IMR-90 (cell line): ENCODE results near the gene WEE2. TPM values are rescaled to one million over a fixed set of nuclear protein-coding genes. Genes with fewer than 3 reads are reported as not detected.

Source experiments
- ATAC-seq: fragments of 200-7000 bp; cut with Tn5 transposase; 2 replicates; pipeline ENCODE4 v1.9.1; 2020; ENCODE audit warnings: low read depth, mild to moderate bottlenecking, moderate library complexity
- BruUV-seq: library from RNA; stranded (reverse); fragments of 400-500 nt; replicated peaks from 2 replicates; lab custom pipeline; 2021; lab: Mats Ljungman, UMichigan
- CTCF ChIA-PET: fragments of 300-600 bp; formaldehyde crosslinking; extraction: SDS; loops from one replicate; lab custom pipeline; 2021; ENCODE audit warnings: antibody characterized with exemption; lab: Yijun Ruan, JAX
- POLR2A ChIA-PET: fragments of 300-600 bp; sonication (Branson Sonifier 250); formaldehyde crosslinking; loops from one replicate; lab custom pipeline; 2022; ENCODE audit warnings: antibody characterized with exemption; ENCODE audit not compliant: unreplicated experiment; lab: Charles Lee
- DNase-seq: peaks from one replicate; pipeline ENCODE4 v3.0.0; 2013
- H2AFZ ChIP-seq: replicated peaks from 2 replicates; pipeline ENCODE3; 2013; ENCODE audit warnings: low read length, mild to moderate bottlenecking; ENCODE audit not compliant: poor library complexity
- H2AK5ac ChIP-seq: 2 replicates; pipeline ENCODE4 v1.6.1; 2013; ENCODE audit warnings: low read depth, low read length, inconsistent platforms
- H2AK9ac ChIP-seq: replicated peaks from 2 replicates; pipeline ENCODE3; 2013; ENCODE audit warnings: mild to moderate bottlenecking, low read depth, low read length, moderate library complexity; ENCODE audit not compliant: poor library complexity
- H2BK120ac ChIP-seq: 2 replicates; pipeline ENCODE4 v1.6.1; 2013; ENCODE audit warnings: low read depth, low read length, inconsistent platforms
- H2BK15ac ChIP-seq: 3 replicates; pipeline ENCODE4 v1.6.1; 2013; ENCODE audit warnings: low read depth, low read length, inconsistent platforms
- H2BK20ac ChIP-seq: 2 replicates; pipeline ENCODE4 v1.6.1; 2013; ENCODE audit warnings: low read depth, mild to moderate bottlenecking, inconsistent platforms, low read length, moderate library complexity
- H2BK5ac ChIP-seq: 2 replicates; pipeline ENCODE4 v1.6.1; 2013; ENCODE audit warnings: mild to moderate bottlenecking, low read depth, low read length, inconsistent platforms; ENCODE audit not compliant: poor library complexity, severe bottlenecking
- H3K14ac ChIP-seq: replicated peaks from 2 replicates; pipeline ENCODE4 v1.6.1; 2013; ENCODE audit warnings: low read depth, low read length, inconsistent platforms
- H3K18ac ChIP-seq: 2 replicates; pipeline ENCODE4 v1.6.1; 2013; ENCODE audit warnings: low read depth, low read length, control low read depth
- H3K23ac ChIP-seq: 2 replicates; pipeline ENCODE4 v1.6.1; 2013; ENCODE audit warnings: low read depth, low read length, inconsistent platforms
- H3K27ac ChIP-seq: 2 replicates; pipeline ENCODE4 v1.5.1; 2013; ENCODE audit warnings: mild to moderate bottlenecking, control low read depth, low read length; ENCODE audit not compliant: insufficient read depth
- H3K27me3 ChIP-seq: 2 replicates; pipeline ENCODE4 v1.6.1; 2013; ENCODE audit warnings: low read length; ENCODE audit not compliant: control insufficient read depth, insufficient read depth
- H3K36me3 ChIP-seq: 2 replicates; pipeline ENCODE4 v1.6.1; 2013; ENCODE audit warnings: low read length, mixed read lengths; ENCODE audit not compliant: control insufficient read depth, insufficient read depth
- H3K4ac ChIP-seq: 2 replicates; pipeline ENCODE4 v1.6.1; 2013; ENCODE audit warnings: low read depth, low read length, inconsistent platforms
- H3K4me1 ChIP-seq: 2 replicates; pipeline ENCODE4 v1.6.1; 2013; ENCODE audit warnings: low read length, mixed read lengths; ENCODE audit not compliant: control insufficient read depth, insufficient read depth
- H3K4me2 ChIP-seq: 2 replicates; pipeline ENCODE4 v1.6.1; 2013; ENCODE audit warnings: low read depth, mild to moderate bottlenecking, control low read depth, low read length, moderate library complexity
- H3K4me3 ChIP-seq: 2 replicates; pipeline ENCODE4 v1.5.1; 2013; ENCODE audit warnings: low read depth, mild to moderate bottlenecking, control low read depth, low read length, moderate library complexity; ENCODE audit not compliant: insufficient read depth
- H3K56ac ChIP-seq: 2 replicates; pipeline ENCODE4 v1.6.1; 2013; ENCODE audit warnings: low read length, inconsistent platforms; ENCODE audit not compliant: insufficient read depth; ENCODE audit errors: extremely low read depth
- H3K79me1 ChIP-seq, 2 experiments: 2 replicates each; pipeline ENCODE4 v1.6.1; 2013; ENCODE audit warnings: low read length in 2 of 2, inconsistent platforms in 1 of 2, low read depth in 1 of 2
- H3K9ac ChIP-seq: 2 replicates; pipeline ENCODE4 v1.6.1; 2013; ENCODE audit warnings: low read depth, low read length, control low read depth
- H3K9me1 ChIP-seq: 2 replicates; pipeline ENCODE4 v1.6.1; 2013; ENCODE audit warnings: low read length, inconsistent platforms; ENCODE audit not compliant: insufficient read depth
- H3K9me3 ChIP-seq: 2 replicates; pipeline ENCODE4 v1.6.1; 2013; ENCODE audit warnings: low read length; ENCODE audit not compliant: control insufficient read depth, insufficient read depth
- H4K20me1 ChIP-seq: 2 replicates; pipeline ENCODE4 v1.6.1; 2013; ENCODE audit warnings: low read length, inconsistent platforms; ENCODE audit not compliant: insufficient read depth
- H4K5ac ChIP-seq: 2 replicates; pipeline ENCODE4 v1.6.1; 2013; ENCODE audit warnings: mild to moderate bottlenecking, low read depth, low read length, control low read depth
- H4K8ac ChIP-seq, 2 experiments: 2 replicates each; pipeline ENCODE4 v1.6.1; 2013; ENCODE audit warnings: low read depth in 2 of 2, low read length in 2 of 2, control low read depth in 1 of 2, inconsistent platforms in 1 of 2
- H4K91ac ChIP-seq: 2 replicates; pipeline ENCODE4 v1.6.1; 2013; ENCODE audit warnings: low read depth, low read length, inconsistent platforms; ENCODE audit not compliant: insufficient read depth
- RCOR1 ChIP-seq: IDR thresholded peaks from 2 replicates; pipeline ENCODE4 v1.6.1; 2012; ENCODE audit warnings: mild to moderate bottlenecking, low read length, improper control_type of control experiment; ENCODE audit not compliant: insufficient replicate concordance
- whole genome bisulfite sequencing, 2 experiments: methylation state at CpG; one replicate each; pipeline versions ENCODE4 v1.1.5 to v1.1.7; 2013; ENCODE audit warnings: missing lambda C conversion rate in 2 of 2; ENCODE audit not compliant: insufficient read length in 1 of 2; ENCODE audit errors: extremely low coverage in 2 of 2; 5-methylcytosine and 5-hydroxymethylcytosine counted together
- dilution Hi-C: fragments of 300-500 bp; cut with HindIII; formaldehyde crosslinking; loops from one replicate; pipeline ENCODE4 v1.14.3; 2018; ENCODE audit warnings: low sequenced_read_pairs; ENCODE audit not compliant: unreplicated experiment
- in situ Hi-C: fragments of 300-500 bp; cut with MboI; formaldehyde crosslinking; loops from 3 replicates; pipeline ENCODE4 v1.14.3; 2019; ENCODE audit warnings: low sequenced_read_pairs, inconsistent platforms, mixed read lengths
- intact Hi-C: fragments of 100-400 bp; cut with micrococcal nuclease; formaldehyde crosslinking; loops from 2 replicates; pipeline ENCODE4 v1.10.0; 2022
- polyA plus RNA-seq, 3 experiments: library from polyadenylated mRNA; depleted of rRNA; stranded (reverse); fragments of >200 nt; gene quantifications; 2 replicates each; pipeline ENCODE4 v1.2.3, GENCODE V29; 2012; ENCODE audit warnings: low replicate concordance in 1 of 3
- total RNA-seq: library from RNA; depleted of rRNA; stranded (reverse); fragments of >200 nt; gene quantifications from 2 replicates; pipeline ENCODE4 v1.2.3, GENCODE V29; 2012
- TF ChIP-seq, protein P1 (sequence below): conservative IDR thresholded peaks from 2 replicates; pipeline ENCODE4 v1.5.1; 2012; ENCODE audit warnings: mild to moderate bottlenecking, low read depth, low read length, improper control_type of control experiment

The WEE2 gene
- total and polyA plus RNA-seq, 2 of the 4 experiments (the other 2 are of a cell fraction): not detected

DNA sequence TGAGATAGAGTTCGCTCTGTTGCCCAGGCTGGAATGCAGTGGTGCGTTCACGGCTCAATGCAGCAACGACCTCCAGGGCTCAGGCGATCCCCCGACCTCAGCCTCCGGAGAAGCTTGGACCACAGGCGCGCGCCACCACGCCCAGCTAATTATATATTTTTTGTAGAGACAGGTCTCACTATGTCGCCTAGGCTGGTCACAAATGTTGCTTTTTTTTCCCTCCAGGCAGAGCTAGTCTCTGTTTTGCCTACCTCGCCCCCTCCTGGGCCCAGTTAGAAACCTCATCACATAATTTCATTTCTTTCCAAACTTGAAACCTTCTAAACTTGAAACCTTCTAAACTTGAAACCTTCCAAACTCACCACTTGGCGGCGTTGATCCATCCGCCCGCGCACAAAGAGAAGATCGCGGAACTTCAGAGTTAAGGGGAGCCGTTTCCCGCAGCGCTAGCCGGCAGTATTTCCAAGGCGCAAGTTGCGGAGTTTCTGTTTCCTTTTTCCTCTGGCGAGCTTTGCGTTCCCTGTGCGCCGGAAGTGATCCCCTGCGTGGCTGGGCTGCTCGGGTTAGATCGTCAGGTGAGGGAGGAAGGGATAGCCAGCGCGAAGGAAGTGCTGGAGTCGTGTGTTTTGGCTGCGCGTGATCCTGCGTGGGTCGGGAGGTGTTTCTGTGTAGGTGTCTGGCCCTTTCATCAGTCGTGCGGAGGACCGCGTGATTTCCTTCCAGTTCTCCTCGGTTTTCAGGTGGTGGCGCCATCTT lies 29.9 kb downstream of the WEE2 start, which contains the start of gene SSBP1 (continued):
- TF ChIP-seq, protein P1, sequence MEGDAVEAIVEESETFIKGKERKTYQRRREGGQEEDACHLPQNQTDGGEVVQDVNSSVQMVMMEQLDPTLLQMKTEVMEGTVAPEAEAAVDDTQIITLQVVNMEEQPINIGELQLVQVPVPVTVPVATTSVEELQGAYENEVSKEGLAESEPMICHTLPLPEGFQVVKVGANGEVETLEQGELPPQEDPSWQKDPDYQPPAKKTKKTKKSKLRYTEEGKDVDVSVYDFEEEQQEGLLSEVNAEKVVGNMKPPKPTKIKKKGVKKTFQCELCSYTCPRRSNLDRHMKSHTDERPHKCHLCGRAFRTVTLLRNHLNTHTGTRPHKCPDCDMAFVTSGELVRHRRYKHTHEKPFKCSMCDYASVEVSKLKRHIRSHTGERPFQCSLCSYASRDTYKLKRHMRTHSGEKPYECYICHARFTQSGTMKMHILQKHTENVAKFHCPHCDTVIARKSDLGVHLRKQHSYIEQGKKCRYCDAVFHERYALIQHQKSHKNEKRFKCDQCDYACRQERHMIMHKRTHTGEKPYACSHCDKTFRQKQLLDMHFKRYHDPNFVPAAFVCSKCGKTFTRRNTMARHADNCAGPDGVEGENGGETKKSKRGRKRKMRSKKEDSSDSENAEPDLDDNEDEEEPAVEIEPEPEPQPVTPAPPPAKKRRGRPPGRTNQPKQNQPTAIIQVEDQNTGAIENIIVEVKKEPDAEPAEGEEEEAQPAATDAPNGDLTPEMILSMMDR: peak; percentile 96

DNA sequence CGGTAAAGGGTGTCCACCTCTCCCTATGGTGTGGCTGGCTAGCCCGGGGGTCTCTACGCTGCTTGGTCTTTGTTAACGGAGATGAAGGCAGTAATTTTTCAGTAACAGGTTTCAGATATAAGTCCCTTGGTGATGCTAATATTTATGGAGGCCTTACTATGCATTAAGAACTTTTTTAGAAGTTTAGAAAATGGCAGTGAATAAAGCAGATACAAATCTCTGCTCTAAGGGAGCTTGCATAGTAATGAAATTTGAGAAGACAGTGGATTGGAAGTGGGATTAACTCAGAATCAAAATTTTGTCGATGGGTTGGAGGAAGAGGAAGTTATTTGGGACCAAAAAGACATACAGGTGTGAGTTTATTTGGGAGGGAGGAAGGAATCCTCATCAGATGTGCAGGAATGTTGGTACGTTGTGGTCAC lies 30.4 kb downstream of the WEE2 start:
- Histone ChIP-seq H2AFZ (peak overlapping the region; percentile 95), H4K20me1 (no peaks in the 10 kb centered on the region), H2BK5ac (peak overlapping the region; percentile 64), H3K56ac (peak overlapping the region; percentile 81), H2BK20ac (no peak overlapping the region), H3K4me2 (peak overlapping the region; percentile 89), H4K8ac (peak overlapping the region; percentile 98 to 99), H3K36me3 (peaks cover 15% of the 10 kb centered on the region), H3K14ac (peak overlapping the region; percentile 78), H2BK120ac (no peak overlapping the region), H2BK15ac (peak overlapping the region; percentile 49; the same call in 1 of the 3 replicates), H3K27me3 (no peaks in the 10 kb centered on the region), H3K79me1 (peaks cover 13 to 20% of the 10 kb centered on the region in 2 experiments; a peak in 3 of 4 replicates), H3K4me3 (peak overlapping the region; percentile 65), H3K4me1 (no peaks in the 10 kb centered on the region; the same call in 1 of the 2 replicates), H3K18ac (no peak overlapping the region), H4K91ac (peak overlapping the region; percentile 85), H3K9me1 (peaks cover 6% of the 10 kb centered on the region; the same call in 1 of the 2 replicates), H4K5ac (peak overlapping the region; percentile 89), H2AK9ac (peak overlapping the region; percentile 86), H3K9ac (peak overlapping the region; percentile 85), H3K9me3 (no peaks in the 10 kb centered on the region), H3K27ac (peak overlapping the region; percentile 70), H3K23ac (no peak overlapping the region), H3K4ac (peak overlapping the region; percentile 93), H2AK5ac (peak overlapping the region; percentile 68)
- TF ChIP-seq RCOR1: no peak
- TF ChIP-seq, protein P1: 0 out of 2 replicates have a peak, but pooled peaks have one; percentile 12
- BruUV-seq: TSS peak; percentile 61
- ATAC-seq (peak; percentile 64), DNase-seq (no peak)
- intact Hi-C loops: loop anchor here (1.0 to 10.0 kb wide), 4 partner anchors 36 to 724 kb away; partner anchors contain the start of genes DENND11 and MRPS33
- dilution Hi-C loops: no loop called here
- POLR2A ChIA-PET: no interaction called here
- WGBS, 2 experiments: 0% methylated on average over 3 of the region's 6 CpGs; no CpG with 5 or more reads in 1 of the 2 experiments
- CTCF ChIA-PET: interaction anchor here (0.8 to 2.4 kb wide), 6 partner anchors 17 to 1070 kb away, joined by 3 to 7 read pairs (median 3); no protein-coding TSS in a partner anchor
- in situ Hi-C loops: no loop called here
